Astrocyte (in vitro differentiated cells and primary cell): ENCODE measurements around the gene MICU2. TPM values are rescaled to one million over a fixed set of nuclear protein-coding genes. Genes with fewer than 3 reads are reported as not detected.
A peak's percentile ranks its signal among the peaks of the same experiment; 100 is the strongest.

Experiments
- DNase-seq: peaks from one replicate; pipeline ENCODE4 v3.0.0-alpha.2; 2010; ENCODE audit warnings: low read depth
- FAIRE-seq: peaks from 2 replicates; lab custom pipeline; 2011; peaks lifted over from hg19 to GRCh38; lab: Jason Lieb, UNC
- H2AFZ ChIP-seq: 2 replicates; pipeline ENCODE4 v1.6.0; 2012; ENCODE audit warnings: low read depth, low read length, inconsistent platforms
- H3K27ac ChIP-seq: 2 replicates; pipeline ENCODE4 v1.5.1; 2011; ENCODE audit warnings: low read depth, low read length, inconsistent platforms
- H3K27me3 ChIP-seq: 2 replicates; pipeline ENCODE4 v1.6.0; 2011; ENCODE audit warnings: low read length, inconsistent platforms; ENCODE audit not compliant: insufficient read depth
- H3K36me3 ChIP-seq: 2 replicates; pipeline ENCODE4 v1.5.1; 2011; ENCODE audit warnings: low read length, inconsistent platforms; ENCODE audit not compliant: insufficient read depth
- H3K4me1 ChIP-seq: 2 replicates; pipeline ENCODE4 v1.5.1; 2011; ENCODE audit warnings: low read length, inconsistent platforms; ENCODE audit not compliant: insufficient read depth
- H3K4me2 ChIP-seq: 2 replicates; pipeline ENCODE4 v1.6.0; 2012; ENCODE audit warnings: low read length, inconsistent platforms
- H3K4me3 ChIP-seq: 2 replicates; pipeline ENCODE4 v1.5.1; 2011; ENCODE audit warnings: low read depth, mild to moderate bottlenecking, low read length, inconsistent platforms; ENCODE audit not compliant: insufficient read depth
- H3K79me2 ChIP-seq: 2 replicates; pipeline ENCODE4 v1.6.0; 2012; ENCODE audit warnings: mild to moderate bottlenecking, low read length, inconsistent platforms; ENCODE audit not compliant: insufficient read depth
- H3K9ac ChIP-seq: 2 replicates; pipeline ENCODE4 v1.6.0; 2012; ENCODE audit warnings: mild to moderate bottlenecking, low read length, inconsistent platforms
- H3K9me3 ChIP-seq: 2 replicates; pipeline ENCODE4 v1.5.1; 2012; ENCODE audit warnings: low read depth, mild to moderate bottlenecking, low read length, inconsistent platforms; ENCODE audit not compliant: insufficient read depth
- H4K20me1 ChIP-seq: 2 replicates; pipeline ENCODE4 v1.6.0; 2012; ENCODE audit warnings: low read length, inconsistent platforms; ENCODE audit not compliant: insufficient read depth
- H3K27ac Mint-ChIP-seq: one replicate; pipeline ENCODE4 v1.8.0; 2021; ENCODE audit warnings: mild to moderate bottlenecking, mixed read lengths; ENCODE audit not compliant: unreplicated experiment
- H3K27me3 Mint-ChIP-seq: one replicate; pipeline ENCODE4 v1.8.0; 2021; ENCODE audit warnings: low read depth, mixed read lengths; ENCODE audit not compliant: unreplicated experiment
- H3K36me3 Mint-ChIP-seq: one replicate; pipeline ENCODE4 v1.8.0; 2021; ENCODE audit warnings: low read depth, mixed read lengths; ENCODE audit not compliant: unreplicated experiment
- H3K4me1 Mint-ChIP-seq: one replicate; pipeline ENCODE4 v1.8.0; 2021; ENCODE audit warnings: low read depth, mixed read lengths; ENCODE audit not compliant: unreplicated experiment
- H3K4me3 Mint-ChIP-seq: one replicate; pipeline ENCODE4 v1.8.0; 2021; ENCODE audit warnings: mild to moderate bottlenecking, moderate library complexity, mixed read lengths; ENCODE audit not compliant: unreplicated experiment
- H3K9me3 Mint-ChIP-seq: one replicate; pipeline ENCODE4 v1.8.0; 2021; ENCODE audit warnings: mild to moderate bottlenecking, mixed read lengths; ENCODE audit not compliant: unreplicated experiment
- EZH2 ChIP-seq: IDR thresholded peaks from 2 replicates; pipeline ENCODE4 v1.6.1; 2012; ENCODE audit warnings: mild to moderate bottlenecking, low read length, inconsistent platforms; ENCODE audit not compliant: insufficient read depth
- total RNA-seq: library from RNA; stranded (reverse); gene quantifications from 2 replicates; pipeline ENCODE4 v1.2.1, GENCODE V29; 2021
- TF ChIP-seq, protein P1 (sequence below): IDR thresholded peaks from 2 replicates; pipeline ENCODE4 v1.5.1; 2011; ENCODE audit warnings: low read depth, mild to moderate bottlenecking, inconsistent platforms, low read length, moderate library complexity; ENCODE audit not compliant: insufficient read depth

Gene MICU2
- total RNA-seq, 1 donor from 2014 or later = 31.8 TPM

GRCh38 chr13:21639561-21639960 is 35.6 kb upstream of the MICU2 start:
- H2AFZ ChIP-seq = no peak overlapping the region

DNA sequence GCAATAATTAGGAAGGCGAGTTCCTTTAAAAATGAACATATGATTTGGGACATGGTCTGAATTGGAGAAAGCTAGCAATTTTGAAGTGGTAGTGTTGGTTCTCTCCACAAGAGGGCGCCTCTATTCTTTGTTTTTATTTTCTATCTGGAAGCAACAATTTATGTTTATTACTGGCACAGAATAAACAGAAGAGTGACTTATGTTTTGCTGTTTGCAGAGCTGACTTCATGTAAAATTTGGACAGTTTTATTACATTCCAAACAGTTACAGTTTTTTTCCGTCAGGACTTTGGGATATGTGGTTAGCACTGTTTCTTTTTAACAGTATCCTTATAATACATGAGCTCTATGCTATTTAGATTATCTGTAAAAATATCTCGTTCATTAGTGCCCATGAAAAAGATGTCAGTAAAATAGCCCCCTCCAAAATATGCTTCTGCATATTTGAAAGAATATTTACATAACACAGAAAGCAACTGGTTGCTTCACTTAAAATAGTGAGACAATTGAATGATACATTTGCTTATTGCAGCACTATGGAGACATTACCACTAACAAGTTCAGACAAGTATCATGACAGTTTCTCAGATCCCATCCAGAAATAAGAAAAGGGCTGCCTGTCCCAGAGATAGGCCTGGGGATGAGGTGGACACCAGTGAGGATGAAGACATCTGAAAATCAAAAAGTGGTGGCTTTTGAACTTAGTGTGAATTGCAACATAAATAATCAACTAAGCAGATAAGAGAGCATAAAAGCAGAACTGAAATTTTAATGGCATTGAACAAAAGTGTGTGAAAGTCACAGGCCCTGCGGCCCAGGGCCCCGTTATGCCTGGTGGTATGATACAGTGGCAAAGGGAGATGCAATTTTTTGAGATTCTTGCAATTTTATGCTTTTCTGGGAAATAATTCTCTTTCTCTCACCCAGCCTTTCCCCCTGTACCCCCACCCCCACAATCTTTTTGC is 34.6 kb upstream of the MICU2 start:
- DNase-seq = no peak
- H4K20me1 ChIP-seq = no peaks in the 10 kb centered on the region
- peak overlapping the region; percentile 69 for H3K27ac Mint-ChIP-seq

More at GRCh38 chr13:21639561-21639960, 35.6 kb upstream of the MICU2 start:
- Histone ChIP-seq H3K4me2 (no peak overlapping the region), H4K20me1 (no peaks in the 10 kb centered on the region), H3K27me3 (no peaks in the 10 kb centered on the region), H3K36me3 (no peaks in the 10 kb centered on the region), H3K27ac (no peak overlapping the region), H3K9ac (no peak overlapping the region), H3K4me1 (peaks cover 7% of the 10 kb centered on the region), H3K79me2 (no peaks in the 10 kb centered on the region), H3K4me3 (no peak overlapping the region), H3K9me3 (no peaks in the 10 kb centered on the region)
- H3K27me3 Mint-ChIP-seq = no peaks in the 10 kb centered on the region
- no peak for DNase-seq
- FAIRE-seq = no peak
- H3K27ac Mint-ChIP-seq = no peak overlapping the region
- no peaks in the 10 kb centered on the region for H3K36me3 Mint-ChIP-seq
- no peak overlapping the region for H3K4me3 Mint-ChIP-seq
- H3K4me1 Mint-ChIP-seq = peaks cover 5% of the 10 kb centered on the region
- H3K9me3 Mint-ChIP-seq = peaks cover 2% of the 10 kb centered on the region
- no peak for TF ChIP-seq EZH2
- TF ChIP-seq, protein P1, sequence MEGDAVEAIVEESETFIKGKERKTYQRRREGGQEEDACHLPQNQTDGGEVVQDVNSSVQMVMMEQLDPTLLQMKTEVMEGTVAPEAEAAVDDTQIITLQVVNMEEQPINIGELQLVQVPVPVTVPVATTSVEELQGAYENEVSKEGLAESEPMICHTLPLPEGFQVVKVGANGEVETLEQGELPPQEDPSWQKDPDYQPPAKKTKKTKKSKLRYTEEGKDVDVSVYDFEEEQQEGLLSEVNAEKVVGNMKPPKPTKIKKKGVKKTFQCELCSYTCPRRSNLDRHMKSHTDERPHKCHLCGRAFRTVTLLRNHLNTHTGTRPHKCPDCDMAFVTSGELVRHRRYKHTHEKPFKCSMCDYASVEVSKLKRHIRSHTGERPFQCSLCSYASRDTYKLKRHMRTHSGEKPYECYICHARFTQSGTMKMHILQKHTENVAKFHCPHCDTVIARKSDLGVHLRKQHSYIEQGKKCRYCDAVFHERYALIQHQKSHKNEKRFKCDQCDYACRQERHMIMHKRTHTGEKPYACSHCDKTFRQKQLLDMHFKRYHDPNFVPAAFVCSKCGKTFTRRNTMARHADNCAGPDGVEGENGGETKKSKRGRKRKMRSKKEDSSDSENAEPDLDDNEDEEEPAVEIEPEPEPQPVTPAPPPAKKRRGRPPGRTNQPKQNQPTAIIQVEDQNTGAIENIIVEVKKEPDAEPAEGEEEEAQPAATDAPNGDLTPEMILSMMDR = no peak

More for the DNA sequence above, 34.6 kb upstream of the MICU2 start:
- FAIRE-seq = no peak
- TF ChIP-seq EZH2 = no peak
- TF ChIP-seq, protein P1 = peak; percentile 75
- H3K4me2 ChIP-seq = no peak overlapping the region
- H3K9me3 ChIP-seq = no peaks in the 10 kb centered on the region
- Mint-ChIP-seq H3K36me3 (no peaks in the 10 kb centered on the region), H3K27me3 (no peaks in the 10 kb centered on the region), H3K9me3 (peaks cover 2% of the 10 kb centered on the region), H3K4me3 (no peak overlapping the region), H3K4me1 (peaks cover 5% of the 10 kb centered on the region)
- H3K4me3 ChIP-seq = no peak overlapping the region
- no peaks in the 10 kb centered on the region for H3K36me3 ChIP-seq
- H2AFZ ChIP-seq = no peak overlapping the region
- no peak overlapping the region for H3K9ac ChIP-seq
- H3K79me2 ChIP-seq = no peaks in the 10 kb centered on the region
- peaks cover 7% of the 10 kb centered on the region for H3K4me1 ChIP-seq
- H3K27ac ChIP-seq = no peak overlapping the region
- H3K27me3 ChIP-seq = no peaks in the 10 kb centered on the region
